Measurements from ENCODE around the gene OMP. TPM values are rescaled to one million over a fixed set of nuclear protein-coding genes. Genes with fewer than 3 reads are reported as not detected.

The OMP gene
- total RNA-seq, 6 experiments from 2014 or later, result 1.0 to 4.2 (median 2.0) TPM; not detected in 1

DNA sequence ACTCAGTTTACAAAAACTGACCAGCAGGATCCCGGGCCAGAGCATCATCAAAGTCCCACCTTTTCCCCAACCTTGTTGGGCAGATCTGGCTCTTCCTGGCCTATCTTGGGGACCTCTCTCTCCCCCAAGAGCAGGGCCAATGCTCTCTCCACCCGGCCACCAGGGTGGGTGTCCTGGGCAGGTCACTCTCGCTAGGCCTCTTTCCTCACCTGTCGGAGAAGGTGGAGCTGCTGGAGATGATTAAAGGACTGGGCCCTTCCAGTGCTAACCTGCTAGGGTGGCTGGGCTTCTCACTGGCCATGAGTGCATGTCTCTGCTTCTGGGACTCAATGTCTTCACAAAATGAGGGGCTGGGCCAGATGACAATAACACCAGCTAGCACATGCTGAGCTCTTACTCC lies 38.8 kb upstream of the OMP start:
- TF ChIP-seq, protein P1, sequence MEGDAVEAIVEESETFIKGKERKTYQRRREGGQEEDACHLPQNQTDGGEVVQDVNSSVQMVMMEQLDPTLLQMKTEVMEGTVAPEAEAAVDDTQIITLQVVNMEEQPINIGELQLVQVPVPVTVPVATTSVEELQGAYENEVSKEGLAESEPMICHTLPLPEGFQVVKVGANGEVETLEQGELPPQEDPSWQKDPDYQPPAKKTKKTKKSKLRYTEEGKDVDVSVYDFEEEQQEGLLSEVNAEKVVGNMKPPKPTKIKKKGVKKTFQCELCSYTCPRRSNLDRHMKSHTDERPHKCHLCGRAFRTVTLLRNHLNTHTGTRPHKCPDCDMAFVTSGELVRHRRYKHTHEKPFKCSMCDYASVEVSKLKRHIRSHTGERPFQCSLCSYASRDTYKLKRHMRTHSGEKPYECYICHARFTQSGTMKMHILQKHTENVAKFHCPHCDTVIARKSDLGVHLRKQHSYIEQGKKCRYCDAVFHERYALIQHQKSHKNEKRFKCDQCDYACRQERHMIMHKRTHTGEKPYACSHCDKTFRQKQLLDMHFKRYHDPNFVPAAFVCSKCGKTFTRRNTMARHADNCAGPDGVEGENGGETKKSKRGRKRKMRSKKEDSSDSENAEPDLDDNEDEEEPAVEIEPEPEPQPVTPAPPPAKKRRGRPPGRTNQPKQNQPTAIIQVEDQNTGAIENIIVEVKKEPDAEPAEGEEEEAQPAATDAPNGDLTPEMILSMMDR (IDR thresholded peaks at IDR 0.05), result no peak
- TF ChIP-seq POLR2A (IDR thresholded peaks at IDR 0.05), result no peak
- DNase-seq (no peak), ATAC-seq (no peak)
- Histone ChIP-seq H3K36me3 (no peaks in the 10 kb centered on the region), H3K4me3 (no peak overlapping the region), H3K9me3 (no peaks in the 10 kb centered on the region), H3K27ac (peak overlapping the region in 2 of 3 donors; percentile 98 to 99), H3K4me1 (peaks cover 0 to 56% (median 18%) of the 10 kb centered on the region in 4 donors), H3K27me3 (no peaks in the 10 kb centered on the region)
- intact Hi-C loops (cut with DNase I), result no loop called here
- WGBS (ENCODE audit: insufficient coverage, low coverage, low lambda C conversion rate, missing lambda C conversion rate), result 90% methylated on average over 3 of the region's 4 CpGs

DNA sequence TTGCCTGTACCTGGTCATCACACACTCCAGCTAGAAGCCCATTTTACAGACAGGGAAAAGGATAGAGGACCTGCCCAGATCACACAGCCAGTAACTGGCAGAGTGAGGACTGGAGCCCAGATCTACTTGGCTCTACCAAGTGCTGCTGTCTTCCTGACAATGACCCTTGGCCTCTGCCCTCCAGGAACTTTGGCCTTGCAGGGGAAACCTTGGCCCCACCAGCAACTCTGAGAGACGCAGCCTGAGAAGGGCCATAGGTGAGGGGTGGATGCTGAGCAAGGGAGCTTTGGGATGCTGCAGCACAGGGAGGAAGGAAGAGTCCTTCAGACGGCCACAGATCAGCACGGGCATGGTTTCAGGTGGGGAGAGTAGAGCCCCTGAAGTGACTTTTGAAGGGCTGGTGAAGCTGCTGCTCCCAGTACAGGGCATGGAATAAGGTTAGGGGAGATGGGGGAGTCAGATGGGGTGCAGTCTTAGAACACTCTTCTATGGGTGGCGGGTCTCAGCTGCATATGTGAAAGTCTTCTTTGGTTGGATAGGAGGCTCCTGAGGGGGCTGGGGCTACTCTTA lies 37.9 kb upstream of the OMP start:
- ATAC-seq (peak in 2 of 4 donors; percentile 12 to 14), DNase-seq (peak in 2 of 3 donors; percentile 82)
- peak overlapping the region in 2 of 3 donors; percentile 98 to 99 for H3K27ac ChIP-seq
- H3K27me3 ChIP-seq, result no peaks in the 10 kb centered on the region
- H3K9me3 ChIP-seq, result no peaks in the 10 kb centered on the region
- H3K4me3 ChIP-seq, result no peak overlapping the region
- 62% methylated on average over 3 of the region's 4 CpGs for WGBS (ENCODE audit: insufficient coverage, low coverage, low lambda C conversion rate, missing lambda C conversion rate)
- H3K36me3 ChIP-seq, result no peaks in the 10 kb centered on the region
- intact Hi-C loops (cut with DNase I), result no loop called here
- H3K4me1 ChIP-seq, result peaks cover 0 to 57% (median 19%) of the 10 kb centered on the region in 4 donors
- TF ChIP-seq POLR2A (IDR thresholded peaks at IDR 0.05), result no peak
- TF ChIP-seq, protein P1 (IDR thresholded peaks at IDR 0.05), result no peak

DNA sequence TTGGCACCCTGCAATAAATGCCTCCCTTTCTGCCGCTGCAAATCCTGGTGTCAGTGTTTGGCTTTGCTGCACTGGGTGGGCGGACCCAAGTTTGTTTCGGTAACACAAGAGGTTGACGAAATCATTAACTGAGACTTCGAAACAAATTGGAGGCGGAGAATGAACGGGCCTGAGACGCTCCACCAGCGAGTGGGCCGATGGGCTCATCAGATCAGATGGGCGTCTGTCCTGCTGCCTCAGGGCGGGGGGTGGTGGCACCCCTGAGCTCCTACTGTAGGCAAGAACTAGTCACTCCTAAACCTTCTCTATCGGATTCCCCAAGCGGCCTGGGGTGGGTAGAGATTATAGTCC lies 36.8 kb upstream of the OMP start:
- Histone ChIP-seq H3K27ac (peak overlapping the region; percentile 89 to 99 (median 98)), H3K4me3 (peak overlapping the region; percentile 59 to 90 (median 70)), H3K4me1 (peaks cover 0 to 46% (median 13%) of the 10 kb centered on the region in 4 donors), H3K36me3 (no peaks in the 10 kb centered on the region), H3K27me3 (no peaks in the 10 kb centered on the region), H3K9me3 (no peaks in the 10 kb centered on the region)
- peak; percentile 52 for TF ChIP-seq POLR2A (IDR thresholded peaks at IDR 0.05)
- TF ChIP-seq, protein P1 (IDR thresholded peaks at IDR 0.05), result no peak
- intact Hi-C loops (cut with DNase I), result no loop called here
- WGBS (ENCODE audit: insufficient coverage, low coverage, low lambda C conversion rate, missing lambda C conversion rate), result 5% methylated on average over 10 of the region's 14 CpGs
- ATAC-seq (peak; percentile 52 to 60 (median 55)), DNase-seq (peak; percentile 71 to 89 (median 87))

DNA sequence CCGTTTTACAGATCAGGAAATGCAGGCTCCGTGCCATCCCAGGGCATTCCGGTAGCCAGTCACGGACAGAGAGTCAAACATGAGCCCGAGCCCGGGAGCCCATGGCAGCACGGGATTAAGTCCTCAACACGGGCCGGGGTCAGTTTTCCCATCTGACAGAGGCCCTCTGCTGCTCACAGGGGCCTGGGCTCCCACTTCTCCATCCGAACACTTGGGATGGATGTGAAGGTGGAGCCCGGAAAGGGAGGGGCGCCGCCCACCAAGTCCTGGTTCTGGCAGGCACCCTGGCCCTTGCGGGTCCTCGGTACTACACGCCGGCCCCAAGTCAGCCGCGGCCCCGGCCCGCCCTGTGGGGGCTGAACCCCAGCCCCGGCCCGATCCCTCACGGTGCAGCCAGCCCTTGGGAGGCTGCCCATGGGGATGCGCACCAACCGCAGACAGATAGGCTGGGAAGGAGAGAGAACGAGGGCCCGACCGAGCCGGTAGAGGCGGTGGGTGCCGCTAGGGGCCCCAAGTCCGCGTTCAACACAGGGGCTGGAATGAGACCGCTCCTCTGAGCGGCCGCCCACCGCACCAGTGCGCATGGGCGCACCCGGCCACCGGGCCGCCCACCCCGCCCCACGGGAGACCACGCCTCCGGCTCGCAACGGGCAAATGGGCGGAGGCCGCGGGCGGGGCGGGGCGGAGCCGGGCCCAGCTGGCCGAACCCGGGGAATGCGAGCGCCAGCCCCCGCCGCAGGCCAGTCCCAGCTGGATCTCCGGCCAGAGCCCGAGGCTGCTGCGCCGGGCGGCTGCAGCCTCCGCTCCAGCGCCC lies 36.2 kb upstream of the OMP start, which contains the start of gene CAPN5:
Gene CAPN5, plus strand, starts transcription at position 743 of the 814 bp plus-strand sequence. CDS start 17,916 bp downstream, outside the sequence.
- peak; percentile 95 for DNase-seq
- no peaks in the 10 kb centered on the region for H3K27me3 ChIP-seq
- intact Hi-C loops (cut with DNase I), result no loop called here
- 0% methylated on average over 5 of the region's 69 CpGs for WGBS (ENCODE audit: insufficient coverage, low coverage, low lambda C conversion rate, missing lambda C conversion rate)
- peak within 1 kb of the TSS; percentile 89 to 99 (median 98) for H3K27ac ChIP-seq
- ATAC-seq, result peak; percentile 86 to 94 (median 90)
- peak within 1 kb of the TSS; percentile 59 to 90 (median 70) for H3K4me3 ChIP-seq
- no peaks in the 10 kb centered on the region for H3K36me3 ChIP-seq
- peaks cover 0 to 45% (median 13%) of the 10 kb centered on the region in 4 donors for H3K4me1 ChIP-seq
- TF ChIP-seq, protein P1 (IDR thresholded peaks at IDR 0.05), result peak; percentile 16 to 34 (median 28)
- peak; percentile 97 for TF ChIP-seq POLR2A (IDR thresholded peaks at IDR 0.05)
- H3K9me3 ChIP-seq, result no peaks in the 10 kb centered on the region
